Neutrophil (primary cell): ENCODE results near the gene RSPH1.

Experiments
- H3K27ac ChIP-seq: fragments of 200-600 bp; sonication (generic); 2 replicates; pipeline ENCODE4 v1.5.1; 2016; ENCODE audit warnings: mild to moderate bottlenecking, moderate library complexity
- H3K27me3 ChIP-seq: fragments of 200-600 bp; sonication (generic); 2 replicates; pipeline ENCODE4 v1.6.0; 2016; ENCODE audit warnings: mild to moderate bottlenecking
- H3K36me3 ChIP-seq: fragments of 200-600 bp; sonication (generic); 2 replicates; pipeline ENCODE4 v1.5.1; 2017
- H3K4me1 ChIP-seq, 2 experiments: fragments of 200-600 bp in 1 of 2; sonication (generic) in 1 of 2; 1 replicate in 1 of 2; 2 replicates in 1 of 2; pipeline versions ENCODE4 v1.5.1 to v1.6.1; 2013 to 2016; ENCODE audit warnings: low read depth in 1 of 2, low read length in 1 of 2, mild to moderate bottlenecking in 1 of 2, moderate library complexity in 1 of 2; ENCODE audit not compliant: control insufficient read depth in 1 of 2, insufficient read depth in 1 of 2
- H3K4me3 ChIP-seq, 2 experiments: fragments of 200-600 bp in 1 of 2; sonication (generic) in 1 of 2; 1 replicate in 1 of 2; 2 replicates in 1 of 2; pipeline ENCODE4 v1.5.1; 2013 to 2016; ENCODE audit warnings: low read depth in 1 of 2, low read length in 1 of 2, mild to moderate bottlenecking in 1 of 2, moderate library complexity in 1 of 2
- H3K9me3 ChIP-seq: fragments of 200-600 bp; sonication (generic); 2 replicates; pipeline ENCODE4 v1.5.1; 2016
- TF ChIP-seq, protein P1 (sequence below): fragments of 200-600 bp; sonication (generic); IDR thresholded peaks from 2 replicates; pipeline ENCODE4 v1.5.1; 2016; ENCODE audit warnings: antibody characterized with exemption

The RSPH1 gene

DNA sequence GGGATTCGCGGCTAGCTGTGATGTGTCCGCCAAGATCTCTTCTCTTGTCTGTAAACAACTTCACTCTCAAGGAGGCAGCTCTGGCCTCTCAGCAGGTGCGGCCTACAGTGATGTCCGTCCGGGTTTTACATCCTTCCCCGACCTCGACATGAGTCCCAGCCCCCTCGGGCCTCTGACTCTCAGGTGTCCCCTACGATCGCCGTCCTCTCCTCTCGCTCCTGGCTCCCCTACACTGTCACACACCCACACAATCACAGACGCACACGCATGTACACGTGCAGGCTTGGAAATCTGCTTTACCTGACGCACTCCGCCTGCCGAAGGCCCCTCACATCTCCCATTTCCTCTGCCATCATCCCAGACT, 797 bp upstream of the RSPH1 start:
- TF ChIP-seq, protein P1, sequence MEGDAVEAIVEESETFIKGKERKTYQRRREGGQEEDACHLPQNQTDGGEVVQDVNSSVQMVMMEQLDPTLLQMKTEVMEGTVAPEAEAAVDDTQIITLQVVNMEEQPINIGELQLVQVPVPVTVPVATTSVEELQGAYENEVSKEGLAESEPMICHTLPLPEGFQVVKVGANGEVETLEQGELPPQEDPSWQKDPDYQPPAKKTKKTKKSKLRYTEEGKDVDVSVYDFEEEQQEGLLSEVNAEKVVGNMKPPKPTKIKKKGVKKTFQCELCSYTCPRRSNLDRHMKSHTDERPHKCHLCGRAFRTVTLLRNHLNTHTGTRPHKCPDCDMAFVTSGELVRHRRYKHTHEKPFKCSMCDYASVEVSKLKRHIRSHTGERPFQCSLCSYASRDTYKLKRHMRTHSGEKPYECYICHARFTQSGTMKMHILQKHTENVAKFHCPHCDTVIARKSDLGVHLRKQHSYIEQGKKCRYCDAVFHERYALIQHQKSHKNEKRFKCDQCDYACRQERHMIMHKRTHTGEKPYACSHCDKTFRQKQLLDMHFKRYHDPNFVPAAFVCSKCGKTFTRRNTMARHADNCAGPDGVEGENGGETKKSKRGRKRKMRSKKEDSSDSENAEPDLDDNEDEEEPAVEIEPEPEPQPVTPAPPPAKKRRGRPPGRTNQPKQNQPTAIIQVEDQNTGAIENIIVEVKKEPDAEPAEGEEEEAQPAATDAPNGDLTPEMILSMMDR: no peak
- no peaks in the 10 kb centered on the region for H3K36me3 ChIP-seq
- H3K27ac ChIP-seq: peak overlapping the region; percentile 76
- no peaks in the 10 kb centered on the region for H3K9me3 ChIP-seq
- H3K27me3 ChIP-seq: no peaks in the 10 kb centered on the region
- peaks cover 24 to 28% of the 10 kb centered on the region in 2 experiments for H3K4me1 ChIP-seq
- H3K4me3 ChIP-seq: peak overlapping the region; percentile 74 to 92

DNA sequence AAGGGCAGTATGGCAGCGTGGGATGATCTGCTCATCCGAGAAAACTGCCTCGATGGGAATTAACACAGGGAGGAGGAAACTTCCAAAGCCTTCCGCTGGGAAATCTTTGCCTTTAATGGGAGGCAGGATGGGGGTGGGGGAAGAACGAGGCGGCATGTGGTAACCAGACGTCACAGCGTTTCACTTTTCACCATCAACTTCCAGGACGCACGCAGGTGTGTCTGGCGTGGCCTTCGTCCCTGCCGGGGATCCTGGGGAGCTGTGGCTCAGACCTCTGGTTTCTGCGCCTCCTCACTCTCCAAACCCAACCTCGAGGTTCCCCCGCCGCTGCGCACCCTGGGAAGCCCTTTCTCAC, 282 bp downstream of the RSPH1 start:
- TF ChIP-seq, protein P1: no peak
- Histone ChIP-seq H3K4me3 (peak overlapping the region; percentile 74 to 92), H3K36me3 (no peaks in the 10 kb centered on the region), H3K9me3 (no peaks in the 10 kb centered on the region), H3K27ac (peak overlapping the region; percentile 76), H3K4me1 (peaks cover 30 to 34% of the 10 kb centered on the region in 2 experiments), H3K27me3 (no peaks in the 10 kb centered on the region)

DNA sequence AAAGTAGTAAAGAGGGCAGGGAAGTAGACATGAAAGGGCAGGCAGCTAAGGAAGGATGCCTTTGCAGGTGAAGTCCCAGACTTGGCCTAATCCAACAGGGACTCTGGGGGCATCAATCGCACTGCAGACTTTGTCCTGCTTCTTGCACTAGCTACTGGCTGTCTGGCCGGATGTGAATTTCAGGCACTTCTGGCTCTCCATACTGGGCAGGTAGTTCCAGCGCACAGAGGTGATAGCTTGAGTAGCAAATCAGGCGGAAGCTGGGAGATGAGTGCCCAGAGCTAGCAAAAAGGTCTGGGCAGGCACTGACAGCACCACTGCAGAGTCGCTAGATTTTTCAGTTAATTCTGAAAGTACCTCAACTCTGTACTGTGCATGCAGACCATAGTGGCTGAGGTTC, 997 bp downstream of the RSPH1 start:
- no peaks in the 10 kb centered on the region for H3K9me3 ChIP-seq
- TF ChIP-seq, protein P1: no peak
- no peaks in the 10 kb centered on the region for H3K27me3 ChIP-seq
- no peak overlapping the region for H3K4me3 ChIP-seq
- H3K36me3 ChIP-seq: no peaks in the 10 kb centered on the region
- no peak overlapping the region for H3K27ac ChIP-seq
- H3K4me1 ChIP-seq: peaks cover 30 to 35% of the 10 kb centered on the region in 2 experiments

DNA sequence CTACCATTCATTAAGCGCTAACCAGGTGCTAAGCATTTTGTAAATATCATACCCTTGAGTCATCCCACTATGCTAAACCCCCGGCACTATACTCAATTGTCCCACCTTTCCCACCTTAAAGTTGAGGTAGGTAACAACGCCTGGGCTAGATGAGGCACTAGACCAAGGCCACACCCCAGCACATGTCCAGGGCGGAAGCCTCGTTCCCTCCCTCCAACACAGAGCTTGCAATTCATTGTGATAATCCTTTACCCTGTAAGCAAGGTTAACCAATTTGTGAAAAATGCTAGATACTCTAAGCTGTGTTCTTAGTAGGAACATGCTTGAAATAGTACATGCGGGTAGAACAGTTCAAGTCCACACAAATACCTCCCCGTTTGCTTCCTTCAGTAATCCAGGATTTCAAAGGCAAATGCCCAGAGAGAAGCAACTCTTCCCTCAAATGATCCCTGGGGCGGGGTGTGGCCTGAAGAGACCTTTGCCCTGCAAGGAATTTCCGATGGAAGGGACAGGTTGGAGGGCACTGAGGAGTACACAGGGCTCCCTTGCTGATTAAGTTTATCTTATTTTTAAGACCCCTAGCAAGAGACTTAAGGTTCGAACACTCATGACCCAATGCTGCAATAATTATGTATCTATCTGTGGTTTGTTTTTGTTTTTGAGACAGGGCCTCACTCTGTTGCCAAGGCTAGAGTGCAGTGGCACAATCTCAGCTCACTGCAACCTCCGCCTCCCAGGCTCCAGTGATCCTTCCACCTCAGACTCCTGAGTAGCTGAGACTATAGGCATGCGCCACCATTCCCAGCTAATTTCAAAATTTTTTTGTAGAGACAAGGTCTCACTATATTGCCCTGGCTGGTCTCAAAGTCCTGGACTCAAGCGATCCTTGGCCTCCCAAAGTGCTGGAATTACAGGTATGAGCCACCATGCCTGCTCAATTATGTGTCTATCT, 2.6 kb downstream of the RSPH1 start:
- no peak overlapping the region for H3K4me3 ChIP-seq
- TF ChIP-seq, protein P1: no peak
- H3K27ac ChIP-seq: no peak overlapping the region
- peaks cover 30 to 35% of the 10 kb centered on the region in 2 experiments for H3K4me1 ChIP-seq
- H3K36me3 ChIP-seq: no peaks in the 10 kb centered on the region
- no peaks in the 10 kb centered on the region for H3K27me3 ChIP-seq
- H3K9me3 ChIP-seq: no peaks in the 10 kb centered on the region

DNA sequence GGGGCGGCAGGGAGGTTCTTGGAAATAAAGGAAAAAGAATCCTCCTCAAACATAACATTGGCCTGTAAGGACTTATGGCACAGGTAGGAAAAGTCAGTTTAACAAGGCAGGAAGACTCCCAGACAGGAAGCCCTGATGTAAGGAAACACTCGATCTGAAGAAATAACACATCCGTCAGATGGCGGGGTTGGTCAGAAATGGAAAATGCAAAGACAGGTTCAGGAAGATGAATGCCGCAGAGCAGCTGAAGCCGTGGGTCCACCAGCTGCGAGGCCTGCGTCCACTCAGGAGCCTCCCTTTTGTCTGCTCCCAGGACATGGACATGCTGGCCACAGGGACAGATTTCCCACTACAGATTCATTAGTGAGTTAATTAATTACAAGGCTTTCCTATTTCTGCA, 3.8 kb downstream of the RSPH1 start:
- Histone ChIP-seq H3K4me1 (peaks cover 30 to 35% of the 10 kb centered on the region in 2 experiments), H3K4me3 (no peak overlapping the region)

More for the DNA sequence above, 3.8 kb downstream of the RSPH1 start:
- Histone ChIP-seq H3K9me3 (no peaks in the 10 kb centered on the region), H3K27me3 (no peaks in the 10 kb centered on the region), H3K36me3 (no peaks in the 10 kb centered on the region), H3K27ac (no peak overlapping the region)
- TF ChIP-seq, protein P1: no peak
